ENCODE data around the gene ACSF3. TPM values are rescaled to one million over a fixed set of nuclear protein-coding genes. Genes with fewer than 3 reads are reported as not detected.
A peak's percentile ranks its signal among the peaks of the same experiment; 100 is the strongest.

Gene ACSF3
- total RNA-seq, 1 experiment from 2014 or later, result 33.5 TPM

DNA sequence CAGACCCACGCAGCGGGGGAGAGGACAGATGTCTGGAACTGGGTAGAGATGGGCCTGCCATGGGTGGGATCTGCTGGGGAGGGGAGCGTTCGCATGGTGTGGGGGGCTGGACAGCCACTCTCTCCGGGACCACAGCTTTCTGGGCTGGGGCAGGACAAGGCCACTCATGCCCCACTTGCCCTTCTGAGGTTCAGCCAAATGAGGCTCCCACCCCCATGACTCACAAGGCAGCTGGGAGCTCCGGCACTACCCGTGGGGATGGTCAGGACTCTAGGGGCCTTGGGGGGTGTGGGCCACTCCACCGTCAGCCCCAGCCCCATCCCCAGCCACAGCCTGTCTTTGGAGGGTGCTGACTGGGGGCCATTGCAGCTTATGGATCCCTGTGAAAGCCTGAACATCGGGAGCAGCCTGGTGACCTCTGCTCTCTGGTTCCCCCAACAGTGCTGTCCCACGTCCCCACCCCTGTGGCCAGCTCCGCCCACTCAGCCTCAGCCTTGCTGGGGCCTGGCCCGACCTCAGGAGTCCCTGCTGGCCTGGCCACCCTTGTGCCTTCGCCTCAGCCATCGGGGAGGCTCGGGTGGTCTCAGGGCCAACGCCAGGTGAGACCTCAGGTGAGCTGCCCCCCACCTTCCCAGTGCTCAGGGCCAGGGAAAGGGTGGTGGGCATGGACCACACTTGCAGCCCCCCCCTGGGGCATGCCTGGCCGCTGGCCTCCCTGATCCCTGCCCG is 73.2 kb downstream of the ACSF3 start:
- ATAC-seq (no peak), DNase-seq (no peak)
- Histone ChIP-seq H3K4me2 (ENCODE audit: low read length) (peak overlapping the region; percentile 54), H2AFZ (ENCODE audit: low read length) (no peak overlapping the region), H3K36me3 (ENCODE audit: low read depth, low read length) (no peaks in the 10 kb centered on the region), H3F3A (ENCODE audit: low read length, unreplicated experiment) (no peaks in the 10 kb centered on the region), H3K9ac (ENCODE audit: low read length) (no peak overlapping the region), H3K79me2 (ENCODE audit: low read length) (no peaks in the 10 kb centered on the region), H3K4me3 (ENCODE audit: low read length) (no peak overlapping the region), H3K9me3 (ENCODE audit: low read length) (no peaks in the 10 kb centered on the region), H3K27ac (ENCODE audit: low read length) (no peak overlapping the region), H3K4me1 (ENCODE audit: insufficient read depth, low read length) (peaks cover 8% of the 10 kb centered on the region; the same call in 1 of the 2 replicates), H4K20me1 (ENCODE audit: low read length) (no peaks in the 10 kb centered on the region), H3K9me2 (replicated peaks; ENCODE audit: low read length) (no peaks in the 10 kb centered on the region), H3K27me3 (ENCODE audit: low read length) (no peaks in the 10 kb centered on the region)
- BruUV-seq (replicated peaks), result no TSS peak
- TF ChIP-seq EZH2 (IDR thresholded peaks at IDR 0.05; ENCODE audit: low read length, unreplicated experiment), result no peak
- TF ChIP-seq, protein P1, sequence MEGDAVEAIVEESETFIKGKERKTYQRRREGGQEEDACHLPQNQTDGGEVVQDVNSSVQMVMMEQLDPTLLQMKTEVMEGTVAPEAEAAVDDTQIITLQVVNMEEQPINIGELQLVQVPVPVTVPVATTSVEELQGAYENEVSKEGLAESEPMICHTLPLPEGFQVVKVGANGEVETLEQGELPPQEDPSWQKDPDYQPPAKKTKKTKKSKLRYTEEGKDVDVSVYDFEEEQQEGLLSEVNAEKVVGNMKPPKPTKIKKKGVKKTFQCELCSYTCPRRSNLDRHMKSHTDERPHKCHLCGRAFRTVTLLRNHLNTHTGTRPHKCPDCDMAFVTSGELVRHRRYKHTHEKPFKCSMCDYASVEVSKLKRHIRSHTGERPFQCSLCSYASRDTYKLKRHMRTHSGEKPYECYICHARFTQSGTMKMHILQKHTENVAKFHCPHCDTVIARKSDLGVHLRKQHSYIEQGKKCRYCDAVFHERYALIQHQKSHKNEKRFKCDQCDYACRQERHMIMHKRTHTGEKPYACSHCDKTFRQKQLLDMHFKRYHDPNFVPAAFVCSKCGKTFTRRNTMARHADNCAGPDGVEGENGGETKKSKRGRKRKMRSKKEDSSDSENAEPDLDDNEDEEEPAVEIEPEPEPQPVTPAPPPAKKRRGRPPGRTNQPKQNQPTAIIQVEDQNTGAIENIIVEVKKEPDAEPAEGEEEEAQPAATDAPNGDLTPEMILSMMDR (conservative IDR thresholded peaks at IDR 0.05; ENCODE audit: low read depth, low read length), result no peak
- no peak for TF ChIP-seq EZH2phosphoT487 (IDR thresholded peaks at IDR 0.05; ENCODE audit: borderline replicate concordance, low read length)
- intact Hi-C loops (cut with micrococcal nuclease), result loop anchor here (5.0 to 10.0 kb wide), 4 partner anchors 112 to 352 kb away; partner anchors contain the start of gene APRT
- ChIA-PET POLR2A (ENCODE audit: unreplicated experiment) (no interaction called here), CTCF (interaction anchor here (1.1 kb wide), 1 partner anchor 429 kb away, joined by 3 read pairs; no protein-coding TSS in a partner anchor)

DNA sequence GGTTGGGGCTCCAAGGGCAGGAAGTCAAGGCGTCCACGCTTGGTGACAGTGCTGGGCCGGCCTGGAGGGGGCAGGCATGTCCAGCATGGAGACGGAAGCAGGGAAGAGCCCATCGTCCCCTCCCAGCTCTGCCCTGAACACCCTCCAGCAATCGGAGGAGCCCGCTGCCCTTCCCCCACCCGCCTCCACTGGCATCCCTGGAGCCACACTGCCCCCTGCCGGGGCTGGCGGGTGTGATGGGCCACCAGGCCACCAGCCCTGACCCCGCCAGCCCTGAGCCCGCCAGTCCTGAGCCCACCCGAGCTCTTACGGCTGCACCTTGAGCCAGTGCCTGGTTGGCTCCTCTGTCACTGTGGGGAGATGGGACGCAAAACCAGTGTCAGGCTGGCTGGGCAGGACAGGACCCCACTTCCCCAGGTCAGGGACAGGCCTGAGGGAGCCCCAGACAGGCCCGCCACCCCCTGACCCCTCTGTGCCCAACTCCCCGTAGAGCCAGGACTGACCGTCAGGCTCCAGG is 73.8 kb downstream of the ACSF3 start:
- H3K9me2 ChIP-seq (replicated peaks; ENCODE audit: low read length), result no peaks in the 10 kb centered on the region
- peaks cover 9% of the 10 kb centered on the region; the same call in 1 of the 2 replicates for H3K4me1 ChIP-seq (ENCODE audit: insufficient read depth, low read length)
- intact Hi-C loops (cut with micrococcal nuclease), result loop anchor here (5.0 to 10.0 kb wide), 4 partner anchors 113 to 353 kb away; partner anchors contain the start of gene APRT
- no peak overlapping the region for H3K27ac ChIP-seq (ENCODE audit: low read length)
- peak; percentile 14 for ATAC-seq
- no peaks in the 10 kb centered on the region for H4K20me1 ChIP-seq (ENCODE audit: low read length)
- H3K9me3 ChIP-seq (ENCODE audit: low read length), result no peaks in the 10 kb centered on the region
- no peaks in the 10 kb centered on the region for H3K27me3 ChIP-seq (ENCODE audit: low read length)
- POLR2A ChIA-PET (ENCODE audit: unreplicated experiment), result no interaction called here
- H3K9ac ChIP-seq (ENCODE audit: low read length), result no peak overlapping the region
- H3K4me3 ChIP-seq (ENCODE audit: low read length), result no peak overlapping the region
- peak; percentile 78 for DNase-seq
- H3K4me2 ChIP-seq (ENCODE audit: low read length), result peak overlapping the region; percentile 54
- CTCF ChIA-PET, result interaction anchor here (1.1 kb wide), 1 partner anchor 430 kb away, joined by 3 read pairs; no protein-coding TSS in a partner anchor
- H2AFZ ChIP-seq (ENCODE audit: low read length), result no peak overlapping the region
- no peaks in the 10 kb centered on the region for H3K36me3 ChIP-seq (ENCODE audit: low read depth, low read length)
- no peaks in the 10 kb centered on the region for H3K79me2 ChIP-seq (ENCODE audit: low read length)
- no peak for TF ChIP-seq EZH2 (IDR thresholded peaks at IDR 0.05; ENCODE audit: low read length, unreplicated experiment)
- TF ChIP-seq, protein P1 (conservative IDR thresholded peaks at IDR 0.05; ENCODE audit: low read depth, low read length), result peak; percentile 73
- no peak for TF ChIP-seq EZH2phosphoT487 (IDR thresholded peaks at IDR 0.05; ENCODE audit: borderline replicate concordance, low read length)
- no TSS peak for BruUV-seq (replicated peaks)
- no peaks in the 10 kb centered on the region for H3F3A ChIP-seq (ENCODE audit: low read length, unreplicated experiment)
